ENCODE measurements around the gene TANGO6.

TANGO6 gene

GRCh38 chr16:68869492-68870088, 26.3 kb downstream of the TANGO6 start:
- ATAC-seq, result no peak

DNA sequence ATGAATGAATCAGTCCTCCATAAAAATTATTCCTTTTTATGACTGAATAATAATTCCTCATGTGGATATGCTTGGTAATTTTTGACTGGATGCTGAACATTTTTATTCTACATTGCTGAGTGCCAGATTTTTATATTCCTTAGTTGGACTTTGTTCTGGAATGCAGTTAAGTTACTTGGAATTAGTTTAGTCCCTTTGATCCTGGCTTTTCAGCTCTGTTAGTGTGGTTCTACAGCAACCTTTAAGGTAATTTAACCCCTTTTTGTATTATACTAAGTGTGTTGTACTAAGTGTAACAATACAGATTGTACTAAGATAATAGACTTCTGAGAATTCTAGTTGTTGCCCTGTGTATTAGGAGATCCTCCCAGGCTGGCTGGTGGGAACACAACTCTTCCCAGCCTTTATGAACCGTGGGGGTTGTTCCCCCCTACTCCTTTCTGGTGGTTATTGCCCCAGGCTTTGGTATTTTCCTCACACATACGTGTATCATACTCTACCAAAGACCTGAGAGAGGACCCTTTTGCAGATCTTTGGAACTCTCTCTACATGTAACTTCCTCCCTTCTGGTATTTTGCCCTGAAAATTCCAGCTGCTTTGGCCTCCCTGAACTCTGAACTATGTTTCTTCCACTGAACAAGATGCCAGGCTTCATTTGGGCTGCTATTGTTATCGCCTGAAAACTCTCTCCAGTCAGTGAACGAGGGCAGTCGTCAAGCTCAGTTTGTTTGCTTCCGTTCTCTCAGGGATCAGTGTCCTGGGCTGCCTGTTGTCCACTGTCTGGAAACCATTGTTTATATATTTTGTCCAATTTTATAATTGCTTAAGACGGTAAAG, 30.5 kb downstream of the TANGO6 start:
- ATAC-seq, result no peak

- ATAC-seq, result no peak
These were observed 32.5 kb downstream of the TANGO6 start for GRCh38 chr16:68875871-68876270.

- no peak for ATAC-seq
These were observed 40.4 kb downstream of the TANGO6 start for GRCh38 chr16:68883685-68884084.

DNA sequence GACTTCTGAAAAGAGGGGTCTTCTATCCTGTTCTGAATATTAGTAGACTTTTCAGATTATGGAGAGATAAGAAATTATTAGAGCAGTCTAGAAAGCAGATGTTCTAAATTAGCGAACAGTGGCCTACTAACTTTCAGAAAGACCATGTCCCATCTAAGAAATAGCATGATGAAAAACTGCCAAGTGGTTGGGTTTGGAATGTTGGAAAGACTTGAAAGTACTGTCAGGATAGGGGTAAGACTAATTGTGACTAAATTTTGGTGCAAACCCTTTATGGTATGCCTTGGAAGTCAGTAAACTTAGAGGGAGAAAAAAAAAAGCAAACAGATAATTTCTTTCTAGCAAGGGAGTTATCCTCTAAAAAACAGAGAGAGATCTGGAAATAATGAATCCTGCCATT, 41.1 kb downstream of the TANGO6 start:
- ATAC-seq, result no peak

- no peak for ATAC-seq
These were observed 41.8 kb downstream of the TANGO6 start for GRCh38 chr16:68884861-68885720.

- no peak for ATAC-seq
These were observed 43.8 kb downstream of the TANGO6 start for GRCh38 chr16:68887107-68887506.

DNA sequence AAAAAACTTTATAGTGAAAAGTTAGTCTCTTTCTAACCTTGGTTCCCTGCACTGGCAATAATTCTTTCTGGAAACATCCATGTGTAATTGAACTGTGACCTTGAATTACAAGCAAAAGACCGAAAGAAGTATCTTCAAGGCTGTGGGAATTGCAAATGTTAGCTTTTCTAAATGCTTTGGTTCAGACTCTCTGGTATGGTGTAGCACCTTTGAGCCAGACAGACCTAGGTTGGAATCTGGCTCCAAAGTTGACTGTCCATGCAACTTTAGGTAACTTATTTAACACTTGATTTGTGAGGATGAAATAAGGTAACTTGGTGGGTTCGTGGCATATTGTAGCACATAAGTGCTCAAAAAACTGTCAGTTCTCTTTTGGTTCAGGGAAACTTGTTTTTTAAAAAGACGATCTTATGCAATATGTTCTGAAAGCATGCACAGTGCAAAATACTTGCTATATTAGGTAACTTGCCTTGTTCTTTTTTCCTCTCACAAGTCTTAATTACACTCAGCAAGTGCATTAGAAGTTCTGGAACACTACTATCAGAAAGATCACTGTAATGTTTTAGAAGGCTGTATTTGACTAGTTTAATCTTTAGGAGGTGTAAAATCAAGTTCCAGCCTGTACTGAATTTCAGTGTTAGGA, 46.3 kb downstream of the TANGO6 start:
- no peak for ATAC-seq

- ATAC-seq, result no peak
These were observed 48.9 kb downstream of the TANGO6 start for GRCh38 chr16:68892214-68892613.

DNA sequence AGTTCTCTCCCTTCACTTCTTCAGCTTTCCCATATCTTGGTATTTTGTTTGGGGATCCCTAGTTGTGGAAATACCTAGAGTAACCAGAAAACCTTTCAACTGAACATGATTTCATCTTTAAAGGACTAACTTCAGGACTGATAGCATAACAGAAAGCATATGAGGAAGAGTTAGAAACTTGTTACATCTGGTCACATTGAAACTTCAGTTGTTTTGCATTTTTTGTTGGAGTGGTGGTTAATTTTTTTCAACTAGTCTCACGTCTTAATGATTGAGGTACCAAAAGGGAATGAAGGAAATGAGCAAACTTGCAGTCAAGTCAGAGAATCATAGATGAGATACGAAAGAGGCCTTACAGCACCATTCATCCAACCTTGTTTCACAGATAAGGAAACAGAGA, 49.6 kb downstream of the TANGO6 start:
- no peak for ATAC-seq

- ATAC-seq, result no peak
These were observed 50.7 kb downstream of the TANGO6 start for GRCh38 chr16:68893710-68894705.

DNA sequence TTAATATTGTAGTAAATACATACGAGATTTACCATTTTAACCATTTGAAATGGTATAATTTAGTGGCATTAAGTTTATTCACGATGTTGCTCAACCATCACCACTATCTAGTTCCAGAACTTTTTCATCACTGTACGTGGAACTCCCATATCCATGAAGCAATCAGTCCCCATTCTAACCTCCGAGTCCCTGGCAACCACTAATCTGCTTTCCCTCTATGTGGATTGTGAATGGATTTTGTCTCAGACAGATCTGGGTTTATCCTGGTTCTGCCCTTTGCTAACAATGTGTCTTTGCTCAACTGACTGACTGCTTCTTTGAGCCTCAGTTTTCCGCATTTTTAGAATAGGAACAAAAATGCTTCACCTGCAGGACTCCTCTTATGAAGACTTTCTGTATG, 51.4 kb downstream of the TANGO6 start:
- no peak for ATAC-seq

- ATAC-seq, result no peak
These were observed 54.7 kb downstream of the TANGO6 start for GRCh38 chr16:68898026-68898425.

GRCh38 chr16:68900009-68900408, 56.7 kb downstream of the TANGO6 start:
- no peak for ATAC-seq

DNA sequence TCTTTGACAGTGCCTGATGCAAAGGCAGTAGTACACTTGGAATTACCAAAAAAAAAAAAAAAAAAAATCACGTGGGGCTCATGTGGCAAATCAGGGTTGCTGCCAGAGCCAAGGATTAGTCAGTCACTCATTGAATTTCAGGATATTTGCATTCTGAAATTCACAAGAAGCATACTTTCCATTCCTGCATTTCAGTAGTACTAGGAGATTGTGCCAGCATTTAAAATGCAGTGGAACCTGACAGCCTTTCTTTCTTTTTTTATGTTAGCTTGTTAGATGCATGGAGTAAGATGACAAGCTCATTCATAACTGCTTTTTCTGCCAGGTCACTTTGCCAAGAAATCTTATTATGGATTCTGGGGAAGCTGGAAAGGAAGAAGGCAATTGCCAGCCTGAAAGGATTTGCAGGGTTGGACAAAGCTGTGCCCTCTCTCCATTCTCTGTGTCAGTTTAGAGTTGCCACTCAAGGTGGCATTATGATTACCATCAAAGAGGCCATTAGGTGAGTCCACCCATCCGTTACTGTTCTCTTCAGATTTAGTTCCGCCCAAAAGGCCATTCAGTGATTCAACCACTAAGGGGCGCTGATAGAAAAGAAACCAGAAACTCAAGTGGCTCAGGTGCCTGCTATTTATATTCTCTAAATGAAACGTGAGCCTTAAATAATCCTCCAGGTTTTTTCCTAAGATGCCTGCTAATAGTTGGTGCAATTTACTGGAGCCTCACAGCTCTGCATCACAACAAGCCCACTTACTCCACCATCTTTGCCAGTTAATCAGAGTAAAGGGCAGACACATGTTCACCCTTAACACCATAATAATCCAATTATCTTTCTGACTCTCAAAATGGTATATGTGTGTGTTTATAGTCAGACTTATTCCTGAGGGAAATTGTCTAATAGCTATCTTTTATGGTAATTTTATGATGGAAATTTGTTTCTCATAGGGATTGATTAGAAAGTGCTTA, 59.0 kb downstream of the TANGO6 start:
- ATAC-seq, result no peak

GRCh38 chr16:68902969-68903345, 59.6 kb downstream of the TANGO6 start:
- ATAC-seq, result no peak

DNA sequence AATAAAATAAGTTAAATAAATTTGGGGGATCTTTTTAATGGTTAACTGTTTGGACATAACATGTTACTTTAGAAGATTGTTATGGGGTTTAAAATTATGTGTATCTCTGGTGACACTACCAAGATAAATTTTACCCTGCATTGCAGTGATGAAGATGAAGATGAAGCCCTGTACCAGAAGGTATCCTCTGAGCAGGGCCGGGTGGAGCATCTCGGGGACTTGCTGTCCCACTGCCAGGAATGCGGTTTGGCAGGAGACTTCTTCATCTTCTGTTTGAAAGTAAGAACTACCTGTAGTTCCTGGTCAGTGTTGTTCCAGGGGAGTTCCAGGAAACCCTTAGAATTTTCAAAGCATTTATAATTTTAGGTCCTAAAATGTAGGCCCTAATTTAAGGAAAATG, 64.0 kb downstream of the TANGO6 start:
- ATAC-seq, result no peak

DNA sequence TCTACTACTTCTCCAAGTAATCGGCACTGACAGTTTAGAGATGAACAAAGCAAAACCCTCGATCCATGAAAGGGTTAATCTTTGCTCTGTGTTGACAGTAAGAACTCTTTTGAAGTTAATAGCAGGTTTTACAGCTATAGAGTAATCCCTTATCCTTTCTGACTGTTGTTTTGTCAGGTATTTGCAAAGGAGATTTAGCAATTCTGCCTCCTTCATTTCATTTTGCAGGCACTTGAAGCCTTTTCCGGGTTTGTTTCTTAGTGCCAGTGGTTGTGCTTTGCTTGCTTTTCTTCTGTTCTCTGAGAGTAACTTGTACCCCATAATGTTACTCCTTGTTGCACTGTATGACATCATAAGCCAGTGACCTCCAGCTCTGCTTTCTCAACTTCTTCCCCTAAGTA, 64.5 kb downstream of the TANGO6 start:
- ATAC-seq, result no peak

DNA sequence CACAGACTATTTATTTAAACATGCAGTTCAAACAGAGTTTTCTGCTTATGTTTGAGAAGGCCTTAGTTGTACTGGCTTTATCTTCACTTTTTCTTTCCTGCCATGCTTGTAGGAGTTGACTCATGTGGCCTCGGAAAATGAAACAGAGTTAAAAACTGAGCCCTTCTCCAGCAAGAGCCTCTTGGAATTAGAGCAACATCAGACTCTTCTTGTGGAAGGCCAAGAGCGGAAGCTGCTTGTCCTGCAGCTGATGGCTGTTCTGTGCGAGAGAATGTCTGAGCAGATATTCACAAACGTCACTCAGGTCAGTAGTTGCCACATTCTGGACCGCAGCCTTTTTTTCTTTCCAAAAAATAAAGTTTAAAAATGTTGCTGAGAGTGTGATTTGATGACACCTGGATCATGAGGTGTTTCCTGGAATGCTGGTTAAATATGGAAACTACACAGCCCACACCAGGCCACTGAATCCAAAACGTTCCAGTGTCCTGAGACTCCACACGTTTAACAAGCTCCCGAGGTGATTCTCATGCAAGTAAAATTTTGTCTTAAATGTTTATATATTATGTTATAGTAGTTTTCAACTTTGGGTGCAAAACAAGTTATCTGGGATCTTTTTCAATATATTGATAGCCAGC, 65.9 kb downstream of the TANGO6 start:
- ATAC-seq, result no peak

DNA sequence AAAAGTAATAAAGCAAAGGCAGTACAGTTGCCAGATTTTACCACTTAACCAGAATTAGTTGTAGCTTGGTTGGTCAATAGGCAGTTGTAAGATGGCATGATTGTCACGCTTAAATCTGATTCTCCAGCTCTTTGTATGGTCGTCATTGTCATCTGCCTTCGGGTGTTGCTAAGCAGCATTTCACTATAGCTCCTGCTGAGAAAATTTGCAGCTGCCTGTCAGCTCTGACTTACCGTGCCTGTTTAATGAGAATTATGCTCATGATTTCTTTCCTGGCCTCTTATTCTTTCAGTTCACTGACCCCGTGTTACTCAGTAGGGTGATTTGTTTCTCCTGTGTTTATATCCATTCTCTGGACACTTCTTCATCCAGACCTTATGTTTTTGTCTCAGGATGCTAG, 66.7 kb downstream of the TANGO6 start:
- ATAC-seq, result no peak
